HG02852 (cell line): ENCODE results near the gene ANXA11.
"Not testable (repeated sequence)": the region's sequence is repeated elsewhere in the genome, so short reads cannot be mapped to it uniquely, and the experiment has no call there.

Experiments used
- ATAC-seq: cut with Tn5 transposase; IDR thresholded peaks from one replicate; pipeline ENCODE4 v1.9.1; 2021; ENCODE audit warnings: mild to moderate bottlenecking, moderate library complexity; ENCODE audit not compliant: unreplicated experiment

The ANXA11 gene

GRCh38 chr10:80210259-80210658, 4.9 kb upstream of the ANXA11 start:
- no peak for ATAC-seq

- no peak for ATAC-seq
Measured at GRCh38 chr10:80207768-80208370, 2.5 kb upstream of the ANXA11 start.

DNA sequence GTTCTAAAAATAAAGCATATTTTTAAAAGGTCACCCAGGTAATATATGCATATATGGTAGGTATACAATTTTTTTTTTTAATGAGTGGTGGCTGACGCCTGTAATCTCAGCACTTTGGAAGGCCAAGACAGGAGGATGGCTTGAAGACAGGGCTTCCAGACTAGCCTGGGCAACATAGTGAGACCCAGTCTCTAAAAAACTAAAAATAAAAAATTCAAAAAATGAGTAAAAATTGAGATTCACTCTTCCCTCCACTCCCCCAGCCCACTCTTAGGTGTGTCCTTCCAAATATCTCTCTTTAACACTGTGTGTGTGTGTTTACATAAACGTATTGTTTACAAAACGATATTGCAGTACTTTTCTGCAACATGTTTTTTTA, 929 bp upstream of the ANXA11 start:
- ATAC-seq: no peak

DNA sequence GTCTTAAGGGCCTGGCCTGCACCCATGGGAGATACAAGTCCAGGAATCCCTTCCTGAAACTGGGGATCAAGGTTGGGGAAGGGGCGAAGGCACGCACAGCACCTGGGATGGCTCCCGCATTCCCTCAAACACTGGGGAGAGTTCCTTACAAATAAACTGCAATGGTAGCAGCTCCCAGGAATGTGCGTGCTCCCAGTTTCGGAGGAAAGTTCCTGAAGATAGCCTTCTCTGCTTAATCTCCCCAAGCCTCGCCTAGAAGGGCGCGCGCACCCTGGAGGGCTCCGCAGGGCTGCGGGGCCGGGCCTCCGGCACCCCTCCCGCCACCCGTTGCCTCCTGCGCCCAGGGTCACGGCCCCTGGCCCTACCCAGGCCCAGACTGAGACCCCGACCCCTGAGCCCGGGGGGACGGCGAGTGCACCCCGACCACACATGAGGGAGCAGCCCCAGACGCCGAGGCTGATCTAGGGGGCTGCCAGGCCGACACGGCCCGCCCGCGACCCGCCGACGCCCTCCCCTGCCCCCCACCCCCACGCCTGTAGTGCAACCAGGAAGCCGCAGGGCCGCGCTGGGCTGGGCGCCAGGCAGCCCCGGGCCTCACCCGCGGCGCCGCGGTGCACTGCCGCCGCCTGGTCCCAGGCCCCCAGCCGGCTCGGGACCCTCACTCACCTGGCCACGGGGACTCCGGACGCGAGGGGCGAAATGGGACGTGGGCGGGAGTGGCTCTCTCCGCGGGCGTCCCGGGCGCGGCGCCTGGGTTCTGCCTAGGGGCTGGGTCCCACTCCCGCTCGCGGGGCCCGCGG, 460 bp downstream of the ANXA11 start:
- ATAC-seq: peak; percentile 42

GRCh38 chr10:80203835-80204676, 1.3 kb downstream of the ANXA11 start:
- ATAC-seq: no peak

DNA sequence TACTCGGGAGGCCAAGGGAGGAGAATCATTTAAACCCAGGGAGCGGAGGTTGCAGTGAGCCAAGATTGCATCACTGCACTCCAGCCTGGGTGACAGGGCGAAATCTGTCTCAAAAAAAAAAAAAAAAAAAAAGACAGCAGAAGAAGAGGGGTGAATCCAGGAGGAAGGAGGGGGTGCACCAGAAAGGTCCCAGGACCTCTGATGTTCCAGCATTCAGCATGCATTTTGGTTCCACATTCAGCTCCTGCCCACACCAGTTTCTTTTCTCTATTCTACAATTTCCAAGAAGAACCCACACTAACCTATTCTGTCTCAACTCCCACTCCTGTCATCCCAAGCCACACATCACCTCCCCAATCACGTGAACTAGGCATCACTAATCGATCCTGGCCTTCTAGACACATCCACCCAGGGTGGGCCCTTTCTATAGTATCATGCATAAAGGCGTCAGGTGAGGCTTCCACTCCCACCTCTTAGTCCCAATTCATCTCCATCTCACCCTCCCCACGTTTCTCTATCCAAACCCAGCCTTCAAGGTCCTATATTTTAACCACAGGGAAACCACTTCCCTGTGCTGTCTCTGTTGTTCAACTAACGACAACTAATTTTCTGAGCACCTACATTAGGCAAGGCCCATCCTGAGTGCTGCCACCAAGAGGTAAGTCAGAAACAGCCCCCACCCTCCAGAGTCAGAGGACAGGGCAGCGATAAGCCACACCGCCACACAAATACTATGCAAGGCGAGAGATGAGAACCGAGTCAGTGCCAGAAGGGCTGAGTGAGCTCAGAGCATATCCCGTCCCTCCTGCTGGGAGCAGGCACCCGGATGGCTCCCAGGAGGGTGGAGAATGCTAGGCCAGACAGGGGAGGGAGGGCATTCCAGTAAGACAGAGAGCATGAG, 2.2 kb downstream of the ANXA11 start:
- ATAC-seq: peak; percentile 47

- ATAC-seq: not testable (repeated sequence)
Measured at GRCh38 chr10:80202530-80202929, 2.8 kb downstream of the ANXA11 start.

DNA sequence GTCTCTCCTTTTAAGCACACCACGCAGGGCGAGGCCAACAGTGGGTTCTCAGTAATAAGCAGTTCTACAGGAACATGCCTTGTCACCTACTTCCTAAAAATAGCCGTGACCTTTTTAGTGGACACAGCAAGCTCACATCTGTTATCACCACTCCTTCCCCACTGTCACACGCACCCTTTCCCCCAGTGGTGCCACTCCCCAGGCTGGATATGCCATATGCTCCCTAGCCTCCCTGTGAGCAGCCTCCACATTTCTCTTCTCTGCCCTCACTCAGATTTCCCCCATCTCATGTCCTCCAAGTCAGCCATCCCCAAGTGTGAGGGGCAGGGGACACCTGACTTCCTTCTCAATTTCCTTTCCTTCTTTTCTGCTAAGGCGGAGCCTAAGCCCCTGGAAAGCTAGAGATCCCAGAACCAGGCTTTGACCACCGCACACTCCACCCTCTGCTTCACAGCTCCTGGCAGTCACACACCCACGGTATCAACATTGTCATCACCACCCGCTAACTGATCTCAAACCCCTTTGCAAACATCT, 3.7 kb downstream of the ANXA11 start:
- no peak for ATAC-seq

DNA sequence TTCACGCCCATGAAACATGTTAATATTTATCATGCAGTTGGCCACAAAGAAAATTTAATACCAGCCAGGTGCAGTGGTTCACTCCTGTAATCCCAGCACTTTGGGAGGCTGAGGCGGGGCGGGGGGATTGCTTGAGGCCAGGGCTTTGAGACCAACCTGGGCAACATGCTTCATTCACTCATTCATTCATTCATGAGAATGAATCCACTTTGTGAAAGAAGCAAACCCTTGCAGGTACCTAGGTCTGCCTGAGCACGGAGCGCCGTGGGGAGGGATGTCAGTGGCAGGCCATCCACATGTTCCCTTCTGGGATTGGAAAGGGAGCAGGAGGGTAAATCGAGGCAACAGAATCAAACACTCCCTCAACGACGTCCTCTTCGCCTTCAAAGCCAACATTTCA, 4.7 kb downstream of the ANXA11 start:
- ATAC-seq: no peak

DNA sequence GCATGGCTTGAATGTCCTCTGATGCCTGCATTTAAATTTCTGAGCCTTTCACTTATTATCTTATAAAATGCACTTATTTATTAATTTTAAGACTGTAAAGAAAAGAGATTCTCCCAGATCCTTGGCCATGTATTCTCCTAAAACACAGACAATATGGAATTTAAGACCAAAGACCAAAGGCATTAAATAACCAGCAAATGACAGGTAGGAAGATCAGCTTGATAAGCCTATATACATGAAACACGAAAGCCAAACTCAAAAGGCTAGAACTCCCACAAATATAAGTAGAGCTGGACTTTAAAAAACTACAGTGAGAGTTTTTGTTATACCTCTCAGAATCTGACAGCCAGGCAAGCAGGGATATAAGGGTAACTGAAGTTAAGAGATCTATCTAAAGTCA, 5.1 kb downstream of the ANXA11 start:
- ATAC-seq: no peak

DNA sequence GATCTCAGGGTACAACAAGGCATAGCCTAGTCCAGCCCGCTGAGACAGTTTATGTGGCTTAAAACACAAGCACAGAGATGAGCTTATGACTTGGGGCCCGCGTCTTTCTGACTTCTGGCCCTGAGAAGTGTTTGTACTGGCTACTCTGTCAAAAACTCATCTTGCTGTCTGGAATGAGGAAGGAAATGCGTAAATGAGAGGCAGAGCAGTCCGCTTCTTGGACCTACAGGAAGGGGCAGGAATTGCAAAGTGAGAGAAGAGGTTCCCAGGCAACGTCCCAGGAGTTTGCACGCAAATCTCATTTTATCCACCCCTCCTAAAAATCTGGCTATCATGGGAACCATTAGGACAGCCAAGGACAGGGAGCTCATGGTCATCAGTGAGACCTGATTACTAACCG, 5.5 kb downstream of the ANXA11 start:
- no peak for ATAC-seq

DNA sequence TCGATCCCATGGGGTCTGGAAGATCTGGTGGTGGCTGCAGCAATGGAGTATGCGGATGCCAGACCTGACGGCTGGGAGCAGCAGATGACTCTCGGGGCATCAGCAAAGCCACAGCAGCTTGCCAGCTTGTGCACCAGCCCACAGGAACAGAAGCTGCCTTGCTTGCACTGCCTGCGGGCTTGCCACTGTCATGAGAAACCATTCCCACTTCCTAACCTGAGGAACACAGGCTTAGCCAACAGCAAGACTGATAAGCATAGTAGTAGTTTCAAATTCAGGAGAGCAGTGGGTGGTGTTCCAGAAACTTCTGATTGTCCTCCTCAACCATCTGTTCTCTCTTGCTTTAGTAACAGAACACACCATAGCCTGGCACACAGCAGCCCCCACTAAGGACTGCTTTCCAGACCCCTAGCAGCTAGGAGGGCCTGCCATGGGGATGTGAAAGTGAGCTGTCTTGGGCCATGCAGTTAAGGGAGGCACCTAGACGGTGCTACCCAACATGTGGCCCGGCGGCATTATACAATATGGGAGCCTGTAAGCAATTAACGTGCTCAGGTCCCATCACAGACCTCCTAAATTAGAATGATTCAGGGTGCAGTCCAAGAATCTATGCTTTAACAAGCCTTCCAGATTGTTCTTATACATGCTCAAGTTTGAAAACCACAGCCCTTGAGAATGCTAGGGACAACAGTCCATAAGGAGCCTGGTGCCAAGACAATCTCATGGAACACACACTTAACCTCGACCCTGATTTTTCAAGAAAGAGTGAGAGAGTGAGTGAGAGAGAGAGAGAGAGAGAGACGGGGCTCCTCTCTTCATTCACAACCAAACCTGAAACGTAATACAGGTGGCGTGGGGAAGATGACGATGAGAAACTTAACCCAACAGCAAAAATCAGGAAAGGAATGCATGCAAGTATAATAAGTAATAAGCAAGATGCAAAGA, 7.1 kb downstream of the ANXA11 start:
- no peak for ATAC-seq

- ATAC-seq: no peak
Measured at GRCh38 chr10:80196950-80197315, 8.4 kb downstream of the ANXA11 start.

DNA sequence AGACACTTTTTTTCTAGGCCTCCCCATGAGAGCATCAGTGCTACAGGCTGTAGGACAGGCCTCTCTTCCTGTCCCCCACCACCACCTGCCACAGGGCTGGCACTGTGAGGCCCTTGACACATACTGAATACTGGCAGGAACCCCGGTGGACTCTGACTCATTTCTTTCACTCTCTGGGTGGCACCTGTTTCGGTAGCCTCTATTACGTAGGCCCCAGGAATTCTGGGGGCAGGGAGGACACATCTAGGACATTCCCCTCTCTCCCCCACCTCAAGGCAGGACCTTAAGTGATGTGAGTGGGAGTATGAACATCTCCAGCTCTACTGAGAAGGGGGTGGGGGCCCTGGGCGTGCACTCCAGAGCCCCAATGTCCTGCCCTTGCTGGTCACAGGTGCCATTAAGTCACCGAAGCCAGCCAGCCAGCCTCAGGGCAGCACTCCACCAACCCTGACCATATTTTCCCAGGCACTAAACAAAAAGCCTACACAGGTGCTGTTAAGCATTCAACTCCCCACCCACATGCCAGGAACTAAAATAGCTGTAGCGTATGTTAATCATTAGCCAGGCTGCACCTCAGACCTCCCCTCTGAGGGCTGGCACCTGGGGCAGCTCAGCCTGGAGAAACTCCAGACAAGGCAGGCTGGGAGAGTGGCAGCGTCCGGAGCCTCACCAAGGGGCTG, 8.9 kb downstream of the ANXA11 start:
- peak; percentile 75 for ATAC-seq

DNA sequence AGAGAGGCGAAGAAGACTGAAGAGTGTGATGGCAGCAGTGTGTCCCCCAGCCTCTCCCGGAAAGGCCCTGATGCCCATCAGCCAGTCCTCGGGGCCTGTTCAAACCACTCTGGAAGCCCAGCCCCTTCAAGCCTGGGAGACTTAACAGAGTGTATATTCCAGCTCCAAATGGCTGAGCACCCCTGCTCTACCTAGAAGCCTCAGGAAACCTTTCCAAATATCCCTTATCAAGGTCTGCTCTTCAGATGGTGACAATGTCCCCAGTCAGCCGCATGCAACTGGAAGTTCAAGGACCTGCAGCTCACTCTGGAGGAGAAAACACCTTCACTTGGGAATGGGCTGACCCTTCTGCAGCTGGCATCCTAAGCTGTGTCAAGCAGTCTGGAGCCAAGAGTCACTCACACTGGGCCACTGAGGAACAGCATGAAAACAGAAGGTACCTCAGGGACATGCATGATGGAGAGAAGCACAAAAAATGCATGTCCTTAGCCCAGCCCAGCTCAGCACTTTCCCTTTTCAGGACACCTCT, 10.2 kb downstream of the ANXA11 start:
- ATAC-seq: no peak

DNA sequence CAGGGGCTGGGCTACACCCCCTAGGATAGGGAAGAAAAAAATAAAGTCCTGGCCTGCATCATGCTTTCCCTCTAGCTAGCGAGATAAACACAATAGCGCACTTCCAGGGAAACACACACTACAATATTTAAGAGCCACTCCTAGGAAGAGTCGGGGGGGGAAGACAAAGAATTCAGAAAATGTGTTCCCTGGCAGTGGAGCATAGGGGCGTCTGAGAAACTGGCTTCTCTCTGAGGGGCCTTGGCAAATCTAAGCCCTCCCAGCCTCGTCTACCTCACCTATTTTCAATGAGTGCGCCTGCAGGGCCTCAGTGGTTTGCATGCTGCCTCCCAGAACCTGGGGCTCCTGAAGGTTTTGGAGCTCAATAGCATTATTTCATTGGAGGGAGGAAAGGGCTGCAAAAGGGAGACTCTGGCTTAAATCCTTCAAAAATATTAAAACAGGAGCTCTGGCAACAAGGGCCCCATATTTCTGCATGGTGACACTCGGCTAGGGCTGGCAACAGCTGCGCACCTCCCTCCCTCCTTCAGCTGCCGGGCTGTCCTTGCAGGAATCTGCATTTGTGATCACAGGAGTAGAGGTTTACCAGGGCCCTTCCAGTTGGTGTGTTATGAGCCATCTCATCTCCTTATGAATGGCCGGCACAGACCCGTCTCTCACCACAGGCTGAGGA, 10.8 kb downstream of the ANXA11 start:
- ATAC-seq: no peak

- no peak for ATAC-seq
Measured at GRCh38 chr10:80192553-80192952, 12.8 kb downstream of the ANXA11 start.
